OCI-LY1 (cell line): Measurements from ENCODE around the gene TGFB2.

Experiments
- EZH2 ChIP-seq: fragments of 200-600 bp; sonication (generic), shearing (Covaris generic); IDR thresholded peaks from 2 replicates; pipeline ENCODE4 v1.8.0; 2017; ENCODE audit warnings: borderline replicate concordance, mixed run types, mild to moderate bottlenecking, antibody characterized with exemption, low read length, moderate library complexity, mixed read lengths
- TF ChIP-seq, protein P1 (sequence below): fragments of 200-600 bp; sonication (generic), shearing (Covaris generic); IDR thresholded peaks from 2 replicates; pipeline ENCODE4 v1.5.1; 2017; ENCODE audit warnings: mild to moderate bottlenecking, antibody characterized with exemption, low read length, moderate library complexity, mixed read lengths

GRCh38 chr1:218451415-218451814, 106.3 kb downstream of the TGFB2 start:
- TF ChIP-seq, protein P1, sequence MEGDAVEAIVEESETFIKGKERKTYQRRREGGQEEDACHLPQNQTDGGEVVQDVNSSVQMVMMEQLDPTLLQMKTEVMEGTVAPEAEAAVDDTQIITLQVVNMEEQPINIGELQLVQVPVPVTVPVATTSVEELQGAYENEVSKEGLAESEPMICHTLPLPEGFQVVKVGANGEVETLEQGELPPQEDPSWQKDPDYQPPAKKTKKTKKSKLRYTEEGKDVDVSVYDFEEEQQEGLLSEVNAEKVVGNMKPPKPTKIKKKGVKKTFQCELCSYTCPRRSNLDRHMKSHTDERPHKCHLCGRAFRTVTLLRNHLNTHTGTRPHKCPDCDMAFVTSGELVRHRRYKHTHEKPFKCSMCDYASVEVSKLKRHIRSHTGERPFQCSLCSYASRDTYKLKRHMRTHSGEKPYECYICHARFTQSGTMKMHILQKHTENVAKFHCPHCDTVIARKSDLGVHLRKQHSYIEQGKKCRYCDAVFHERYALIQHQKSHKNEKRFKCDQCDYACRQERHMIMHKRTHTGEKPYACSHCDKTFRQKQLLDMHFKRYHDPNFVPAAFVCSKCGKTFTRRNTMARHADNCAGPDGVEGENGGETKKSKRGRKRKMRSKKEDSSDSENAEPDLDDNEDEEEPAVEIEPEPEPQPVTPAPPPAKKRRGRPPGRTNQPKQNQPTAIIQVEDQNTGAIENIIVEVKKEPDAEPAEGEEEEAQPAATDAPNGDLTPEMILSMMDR = no peak
- TF ChIP-seq EZH2 = no peak
